NCI-H345 (cell line): Measurements from ENCODE around the gene IVD.
"Not testable (repeated sequence)": the region's sequence is repeated elsewhere in the genome, so short reads cannot be mapped to it uniquely, and the experiment has no call there.

Experiments used
- DNase-seq: peaks from one replicate; lab custom pipeline; 2025; lab: John Stamatoyannopoulos, UW

IVD gene

DNA sequence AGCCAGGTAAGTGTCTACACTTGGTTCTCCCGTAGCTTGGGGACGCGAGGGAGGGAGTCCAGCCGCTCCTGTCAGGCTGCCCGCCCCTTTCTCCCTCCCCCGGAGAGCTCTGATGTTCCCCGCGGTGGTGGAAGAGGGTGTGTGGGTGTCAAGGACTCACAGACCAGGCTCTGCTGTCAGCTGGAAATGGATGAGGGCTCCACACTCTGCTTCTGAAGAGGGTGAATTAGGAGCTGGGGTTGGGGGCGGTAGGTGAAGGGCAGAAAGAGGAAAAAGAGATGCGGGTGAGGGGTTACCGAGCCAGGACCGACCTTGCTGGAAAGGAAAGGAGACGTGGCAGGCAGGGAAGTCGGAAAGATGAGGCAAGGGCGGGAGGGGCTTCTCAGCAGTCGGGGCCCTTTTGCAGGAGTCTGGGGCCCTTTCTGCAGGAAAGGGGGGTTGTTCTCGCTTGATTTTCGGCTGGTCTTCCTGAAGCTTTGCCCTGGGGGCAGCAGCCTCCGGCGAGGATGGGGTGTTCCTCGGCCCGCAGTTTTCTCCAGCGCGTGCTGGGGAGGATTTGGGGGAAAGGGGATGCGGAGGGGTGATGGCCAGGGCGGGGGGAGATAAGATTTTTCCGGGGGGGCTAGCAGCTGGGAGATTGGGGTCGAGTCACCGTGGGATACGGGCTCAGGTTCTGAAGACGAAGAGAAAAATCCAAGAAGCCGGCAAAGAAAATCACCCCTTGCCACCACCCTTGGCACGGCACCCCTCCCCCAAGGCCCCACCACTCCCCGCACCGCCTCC is 34.6 kb downstream of the IVD start:
- no peak for DNase-seq

DNA sequence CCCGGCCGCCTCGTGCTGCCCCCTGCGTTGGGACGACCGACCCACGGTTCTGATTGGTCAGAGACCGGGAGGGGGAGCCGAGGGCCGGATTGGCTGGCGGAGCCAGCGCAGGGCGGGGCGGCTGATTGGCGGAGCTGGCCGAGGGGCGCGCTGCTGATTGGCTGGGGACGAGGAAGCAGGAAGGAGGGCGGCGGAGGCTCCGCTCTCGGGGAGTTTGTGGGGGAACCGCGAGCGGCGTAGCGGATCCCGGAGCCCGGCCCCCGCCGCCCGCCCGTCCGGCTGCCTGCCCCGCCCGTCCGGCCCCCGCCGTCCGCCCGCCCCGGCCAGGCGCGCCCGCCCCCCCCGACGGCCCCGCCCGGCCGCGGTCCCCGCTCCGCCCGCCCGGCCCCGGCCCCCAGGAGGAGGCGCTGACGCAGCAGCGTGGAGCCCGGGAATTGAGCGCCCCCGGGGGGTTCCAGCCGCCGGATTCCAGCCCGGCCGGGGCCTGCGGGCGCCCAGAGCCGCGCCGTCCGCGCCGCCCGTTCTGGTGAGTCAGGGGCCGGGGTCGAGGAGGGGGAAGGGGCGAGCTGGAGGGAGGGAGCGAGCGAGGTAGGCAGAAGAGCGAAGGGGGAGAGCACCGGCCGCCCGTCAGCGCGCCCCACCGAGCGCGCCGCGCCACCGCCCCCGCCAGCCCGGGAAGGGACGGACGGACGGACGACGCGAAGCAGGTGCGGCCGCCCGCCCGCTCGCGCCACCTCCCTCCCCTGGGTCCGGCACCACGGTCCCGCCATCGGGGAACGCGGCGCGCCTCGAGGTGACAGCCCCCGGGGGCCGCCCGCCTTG is 35.4 kb downstream of the IVD start, which contains the start of gene BAHD1:
TSS of gene BAHD1 (plus strand) at position 211 of the 822 bp plus-strand sequence. CDS start 17,512 bp downstream, outside the sequence.
- DNase-seq, result peak; percentile 86

DNA sequence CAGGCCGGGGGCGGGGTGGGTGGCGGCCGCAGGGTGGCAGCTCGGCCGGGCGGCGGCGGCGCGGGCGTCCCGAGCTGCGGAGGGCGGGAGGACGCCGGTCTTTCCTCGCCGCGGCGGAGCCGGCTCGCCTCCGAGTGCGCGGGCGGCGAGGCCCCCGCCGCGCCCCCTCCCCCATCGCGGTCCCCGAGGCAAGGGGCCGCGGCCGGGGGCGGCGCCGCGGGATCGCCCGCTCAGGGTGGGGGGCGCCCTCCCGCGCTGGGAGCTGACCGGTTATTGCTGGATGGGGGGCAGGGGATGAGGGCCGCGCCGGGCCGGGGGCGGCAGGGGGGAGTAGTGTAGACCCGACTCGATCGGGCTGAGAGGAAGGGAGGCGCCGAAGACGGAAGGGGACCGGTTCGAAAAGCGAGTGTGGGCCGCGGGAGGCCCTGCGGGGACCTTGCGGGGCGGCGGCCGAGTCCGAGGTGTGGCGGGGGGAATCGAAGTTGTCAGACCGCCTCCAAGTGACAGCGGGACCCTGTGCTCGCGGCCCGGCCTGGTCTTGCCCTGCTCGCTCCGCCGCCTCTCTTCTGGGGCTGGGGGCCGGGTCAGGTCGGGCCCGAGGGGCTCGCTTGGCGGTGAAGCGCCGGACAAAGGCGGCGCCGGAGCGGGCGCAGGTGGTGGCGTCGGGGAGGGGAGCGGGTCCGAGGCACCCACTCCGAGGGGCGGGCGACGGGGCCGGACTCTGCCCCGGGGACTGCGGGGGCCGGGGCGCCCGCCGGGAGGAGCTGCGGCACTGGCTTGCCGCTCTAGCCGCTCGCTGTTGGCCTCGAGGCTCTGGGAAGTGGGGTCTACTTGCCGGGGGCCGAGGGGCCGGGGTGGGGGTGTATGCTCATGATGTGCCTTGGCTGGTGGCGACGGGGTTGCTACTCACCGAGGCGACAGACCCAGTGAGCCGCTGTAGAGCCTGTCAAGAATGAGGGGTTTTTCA is 36.3 kb downstream of the IVD start:
- DNase-seq, result no peak

DNA sequence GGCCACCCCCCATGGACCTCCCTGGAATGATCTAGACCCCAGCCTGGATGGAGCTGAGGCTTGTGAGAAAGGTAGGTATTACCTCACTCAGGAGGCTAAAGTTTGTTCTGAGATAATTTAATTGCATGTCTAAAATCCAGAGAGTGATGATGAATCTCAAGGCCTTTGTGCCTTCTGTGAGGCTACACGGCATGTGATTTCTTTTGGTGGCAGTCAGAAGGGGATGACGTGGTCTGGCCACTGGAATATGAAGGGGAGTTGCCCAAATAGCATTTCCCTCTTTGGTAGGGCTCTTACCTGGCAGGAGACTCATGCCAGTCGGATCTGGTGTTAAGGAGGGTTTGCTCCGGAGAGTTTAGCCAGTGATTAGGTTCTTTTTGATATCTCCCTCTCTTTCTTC is 37.7 kb downstream of the IVD start:
- no peak for DNase-seq

DNA sequence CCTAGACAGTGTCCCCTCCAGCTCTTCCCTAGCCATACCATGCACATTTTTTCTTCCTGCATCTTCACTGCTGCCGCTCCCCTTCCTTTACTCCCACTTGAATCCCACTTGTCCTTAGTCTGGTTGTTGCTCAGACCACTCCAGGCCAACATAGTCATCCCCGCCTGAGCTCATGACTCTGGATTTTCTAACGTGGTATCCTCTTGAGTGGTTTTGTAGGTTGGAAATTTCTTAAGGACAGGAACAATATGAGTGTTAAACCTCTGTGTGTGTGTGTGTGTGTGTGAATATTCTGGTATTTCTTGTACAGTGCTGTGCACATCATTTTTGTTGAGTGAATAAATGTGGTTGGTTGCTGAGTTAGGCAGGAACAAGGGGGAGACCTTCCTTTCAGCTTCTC is 38.3 kb downstream of the IVD start:
- DNase-seq, result no peak

DNA sequence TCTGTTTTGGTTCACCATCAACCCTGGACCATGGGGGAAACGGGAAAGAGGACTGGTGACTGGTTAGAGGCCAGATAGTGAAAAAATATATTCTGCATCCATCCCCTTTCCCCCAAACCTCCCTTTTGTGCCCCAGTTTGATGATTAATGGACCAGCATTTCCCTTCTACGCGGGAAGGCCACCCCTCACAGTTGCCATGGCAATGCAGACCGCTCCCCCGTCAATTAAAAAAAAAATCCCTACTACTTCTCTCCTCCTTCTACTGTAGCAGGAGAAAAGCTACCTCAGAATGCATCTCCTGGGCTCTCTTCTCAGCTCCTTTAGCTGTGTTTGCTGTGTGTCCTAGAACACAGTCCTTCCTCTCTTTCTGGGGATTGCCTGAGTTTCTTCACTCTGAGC is 39.1 kb downstream of the IVD start:
- no peak for DNase-seq

DNA sequence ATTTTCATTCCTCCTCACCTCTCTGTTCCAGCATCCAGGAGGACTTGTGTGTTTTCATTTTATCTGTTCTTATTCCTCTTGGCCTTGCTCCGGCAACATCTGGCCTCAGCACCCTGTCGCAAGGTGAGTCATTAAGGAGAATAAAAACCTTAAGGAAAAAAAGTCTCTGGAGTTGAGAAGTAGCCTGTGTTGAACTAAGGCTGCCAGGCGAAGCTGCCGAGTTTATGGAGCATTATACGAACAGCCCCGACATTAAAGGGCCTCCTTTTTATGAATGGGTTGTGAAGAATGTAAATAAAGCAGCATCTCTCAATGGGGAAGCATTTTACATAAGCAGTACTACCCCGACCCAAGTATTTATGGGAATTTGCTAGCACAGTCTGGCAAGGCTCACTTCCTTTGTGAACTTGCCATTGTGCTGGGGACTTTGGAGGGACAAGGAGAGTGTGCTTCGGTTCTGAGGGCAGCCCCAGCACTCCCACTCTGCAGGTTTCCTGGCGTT is 39.9 kb downstream of the IVD start:
- no peak for DNase-seq

DNA sequence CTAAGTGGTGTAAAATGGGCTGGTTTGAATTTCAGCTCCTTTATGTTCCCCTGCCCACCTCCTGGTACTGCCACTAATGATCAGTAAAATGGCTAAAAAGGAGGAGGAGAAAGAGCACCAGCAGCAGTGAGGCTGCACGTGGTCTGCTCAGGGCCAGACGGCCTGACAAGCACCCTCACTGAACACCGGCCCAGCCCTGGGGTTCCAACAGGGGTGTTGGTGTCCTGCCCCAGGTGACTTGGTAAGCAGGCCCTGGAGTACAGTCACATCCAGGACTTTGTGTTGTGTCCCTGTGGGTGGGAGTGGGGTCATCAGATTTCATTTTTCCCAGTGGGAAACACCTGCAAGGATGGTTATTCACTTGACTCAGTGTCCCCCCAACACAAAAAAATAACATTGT is 40.5 kb downstream of the IVD start:
- no peak for DNase-seq

DNA sequence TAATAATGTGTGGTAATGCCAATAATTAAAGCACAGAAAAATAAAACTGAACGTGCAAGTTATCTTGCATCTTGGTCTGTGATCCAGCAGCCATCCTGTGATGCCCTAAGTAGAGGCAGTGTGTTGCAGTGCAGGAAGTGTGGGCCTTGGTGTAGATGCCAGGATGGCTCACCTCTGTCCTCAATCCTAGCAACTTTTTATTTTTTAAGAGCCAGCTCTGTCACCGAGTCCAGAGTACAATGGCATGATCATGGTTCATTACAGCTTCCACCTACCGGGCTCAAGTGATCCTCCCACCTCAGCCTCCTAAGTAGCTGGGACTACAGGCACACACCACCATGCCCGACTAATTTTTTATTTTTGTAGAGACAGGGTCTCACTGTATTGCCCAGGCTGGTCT is 42.8 kb downstream of the IVD start:
- no peak for DNase-seq

DNA sequence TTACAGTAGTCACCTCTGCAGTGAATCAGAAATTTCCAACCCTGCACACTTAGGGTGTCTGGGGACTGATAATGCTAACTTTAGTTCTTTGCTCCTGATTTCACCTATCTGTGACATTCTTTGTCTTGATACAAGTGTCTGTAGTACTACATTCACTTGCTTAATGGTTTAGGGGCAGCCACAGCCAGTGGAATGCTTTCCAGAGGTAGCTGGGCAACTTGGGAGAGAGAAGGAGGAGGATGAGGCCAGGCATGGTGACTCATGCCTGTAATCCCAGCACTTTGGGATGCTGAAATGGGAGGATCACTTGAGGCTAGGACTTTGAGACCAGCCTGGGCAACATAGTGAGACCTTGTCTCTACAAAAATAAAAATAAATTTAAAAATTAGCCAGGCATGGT is 43.7 kb downstream of the IVD start:
- DNase-seq, result no peak

DNA sequence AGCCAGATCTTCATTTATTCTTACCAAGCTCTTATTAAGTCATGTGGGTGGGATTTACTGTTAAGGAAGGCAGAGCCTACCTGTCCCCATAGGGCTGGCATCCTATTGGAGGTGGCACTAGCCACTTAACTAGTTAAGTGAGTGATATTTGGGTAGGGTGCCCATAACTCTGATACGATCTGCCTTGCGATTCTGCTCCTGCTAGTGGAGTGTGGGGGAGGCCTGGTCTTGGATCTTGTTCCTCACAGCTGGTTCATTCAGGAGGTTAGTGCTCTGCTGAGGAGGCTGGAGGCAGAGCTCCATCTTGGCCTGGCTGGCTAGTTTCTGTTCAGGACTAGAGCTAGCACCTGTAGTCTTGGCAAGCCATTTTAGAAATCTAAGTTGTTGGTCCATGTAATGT is 44.5 kb downstream of the IVD start:
- DNase-seq, result no peak

DNA sequence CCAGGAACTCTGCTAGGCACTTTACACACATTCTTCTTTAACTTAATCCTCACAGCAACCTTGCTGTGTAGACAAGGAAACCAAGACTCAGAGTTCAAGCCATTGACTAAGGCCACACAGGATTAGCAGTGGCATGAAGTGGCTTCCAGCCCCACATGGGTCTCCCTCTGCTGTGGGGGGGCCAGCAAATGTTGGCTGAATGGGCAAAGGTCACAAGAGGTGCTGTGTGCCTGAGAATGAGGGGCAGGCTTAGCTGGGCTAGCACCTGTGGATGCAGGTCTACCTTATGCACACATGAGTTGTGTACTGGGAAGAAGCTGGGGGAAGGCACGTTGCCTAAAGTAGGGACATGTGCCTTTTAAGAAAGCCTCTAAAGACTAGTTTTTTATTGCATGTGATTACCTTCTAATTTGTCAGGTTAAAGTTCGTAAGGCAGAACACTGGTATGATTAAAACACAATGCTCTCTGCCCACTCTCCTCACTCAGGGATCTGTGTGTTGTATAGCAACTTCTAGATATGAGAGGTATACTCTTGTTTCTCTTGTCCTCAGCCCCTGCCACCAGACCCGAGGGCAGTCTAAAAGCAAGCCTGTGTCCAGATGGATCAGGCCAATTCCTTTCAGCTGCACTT is 46.0 kb downstream of the IVD start:
- no peak for DNase-seq

DNA sequence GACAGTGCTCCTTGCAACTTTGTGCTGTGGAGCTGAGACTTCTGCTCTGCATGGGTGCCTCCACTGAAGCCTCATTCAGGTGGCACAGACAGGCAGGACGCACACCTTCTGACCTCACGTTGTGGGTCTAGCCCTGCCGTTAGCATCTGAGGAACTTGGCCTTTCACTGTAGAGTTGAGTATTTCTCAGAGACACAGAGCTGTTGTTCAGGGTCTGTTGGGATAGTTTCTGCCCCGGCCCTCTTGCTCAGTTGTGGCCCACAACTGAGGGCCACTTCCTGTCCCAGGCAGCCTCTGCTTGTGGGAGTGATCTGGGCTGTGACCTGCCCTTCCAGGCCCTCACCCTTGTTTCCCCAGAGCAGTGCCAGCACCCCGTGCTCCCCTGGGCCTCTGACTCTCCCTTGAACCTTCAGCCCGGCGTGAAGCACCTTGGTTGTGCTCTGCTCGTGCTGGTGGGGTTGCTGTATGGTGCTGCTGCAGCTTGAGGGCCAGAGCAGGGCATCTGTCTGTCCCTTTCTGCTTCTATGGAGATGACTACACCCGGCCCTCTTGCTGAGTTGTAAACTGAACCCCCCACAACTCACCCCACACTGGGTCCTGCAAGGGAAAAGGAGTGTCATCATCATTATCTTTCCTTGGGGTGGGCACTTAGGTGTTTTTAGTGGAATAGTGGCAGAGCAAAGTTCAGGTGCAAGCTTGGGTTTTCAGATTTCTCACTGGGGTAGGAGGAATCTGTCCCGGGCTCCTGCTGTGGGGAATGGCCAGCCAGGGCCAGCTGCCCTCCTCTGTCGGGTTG is 46.9 kb downstream of the IVD start:
- DNase-seq, result no peak

DNA sequence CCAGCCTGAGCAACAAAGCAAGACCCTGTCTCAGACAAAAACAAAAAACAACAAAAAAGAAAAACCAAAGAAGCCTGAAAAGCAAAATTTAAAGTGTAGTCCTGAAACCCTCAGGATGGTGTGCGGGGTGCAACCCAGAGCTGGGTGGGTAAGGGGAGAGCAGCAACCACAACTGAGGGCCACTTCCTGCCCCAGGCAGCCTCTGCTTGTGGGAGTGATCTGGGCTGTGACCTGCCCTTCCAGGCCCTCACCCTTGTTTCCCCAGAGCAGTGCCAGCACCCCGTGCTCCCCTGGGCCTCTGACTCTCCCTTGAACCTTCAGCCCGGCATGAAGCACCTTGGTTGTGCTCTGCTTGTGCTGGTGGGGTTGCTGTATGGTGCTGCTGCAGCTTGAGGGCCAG is 48.3 kb downstream of the IVD start:
- not testable (repeated sequence) for DNase-seq

DNA sequence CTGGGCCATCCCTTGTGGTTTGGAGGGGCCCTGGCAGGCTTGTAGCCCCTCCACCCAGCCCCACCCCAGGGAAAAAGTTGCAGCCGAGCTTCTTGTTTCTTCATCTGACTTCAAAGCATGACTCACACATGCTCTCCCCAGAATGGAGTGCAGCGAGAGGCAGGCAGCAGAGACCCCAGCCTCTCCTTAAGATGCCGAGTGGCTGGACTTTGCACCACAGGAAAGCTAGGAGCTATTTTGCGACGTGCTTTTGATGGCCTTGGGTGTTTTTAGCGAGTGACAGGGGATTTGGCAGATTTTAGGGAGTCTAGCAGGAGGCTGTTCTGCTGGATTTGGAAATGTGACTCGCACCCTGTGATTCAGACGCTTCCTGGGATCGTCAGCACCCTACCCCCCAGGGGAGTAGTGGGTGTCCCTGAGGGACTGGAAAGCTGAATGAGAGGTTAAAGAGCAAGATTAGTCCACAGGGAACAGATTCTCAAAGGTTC is 49.4 kb downstream of the IVD start:
- no peak for DNase-seq

DNA sequence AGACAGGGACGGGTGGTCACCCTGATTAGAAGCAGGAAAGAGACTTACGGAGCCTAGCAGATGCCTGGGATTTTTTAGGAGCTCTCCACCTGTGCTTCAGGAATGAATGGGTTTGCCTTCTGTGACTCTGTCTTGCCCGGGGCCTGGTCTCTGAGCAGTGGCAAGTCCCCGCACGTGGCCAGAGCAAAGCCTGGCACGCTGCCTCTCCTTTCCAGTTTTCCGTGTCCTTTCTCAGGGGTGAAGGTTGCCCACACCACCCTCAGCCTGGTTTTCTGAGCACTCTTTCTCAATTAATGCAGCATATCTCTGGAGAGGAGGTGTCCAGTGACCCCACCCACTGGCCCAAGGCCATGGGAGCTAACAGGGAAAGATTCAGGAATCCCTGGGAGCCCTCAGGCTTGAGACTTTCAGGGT is 50.7 kb downstream of the IVD start:
- no peak for DNase-seq

DNA sequence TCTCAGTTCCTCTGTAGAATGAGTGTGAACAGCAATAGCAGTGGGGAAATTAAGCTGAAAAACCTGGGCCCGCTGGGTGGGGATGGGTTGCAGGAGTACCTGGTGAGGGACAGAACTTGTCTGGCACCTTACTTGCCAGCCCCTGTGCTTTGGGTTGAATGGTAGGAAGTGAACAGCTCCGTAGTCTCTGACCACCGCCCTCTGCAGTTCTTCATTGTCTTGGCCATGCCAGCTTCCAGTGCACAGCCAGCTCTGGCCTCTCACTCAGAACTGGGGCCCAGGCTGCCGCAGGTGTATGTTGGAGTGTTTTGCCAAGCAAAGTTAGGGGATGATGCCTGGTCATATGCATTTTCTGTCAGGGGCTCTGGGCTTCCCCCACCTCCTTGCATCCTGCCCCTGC is 51.1 kb downstream of the IVD start:
- DNase-seq, result no peak

DNA sequence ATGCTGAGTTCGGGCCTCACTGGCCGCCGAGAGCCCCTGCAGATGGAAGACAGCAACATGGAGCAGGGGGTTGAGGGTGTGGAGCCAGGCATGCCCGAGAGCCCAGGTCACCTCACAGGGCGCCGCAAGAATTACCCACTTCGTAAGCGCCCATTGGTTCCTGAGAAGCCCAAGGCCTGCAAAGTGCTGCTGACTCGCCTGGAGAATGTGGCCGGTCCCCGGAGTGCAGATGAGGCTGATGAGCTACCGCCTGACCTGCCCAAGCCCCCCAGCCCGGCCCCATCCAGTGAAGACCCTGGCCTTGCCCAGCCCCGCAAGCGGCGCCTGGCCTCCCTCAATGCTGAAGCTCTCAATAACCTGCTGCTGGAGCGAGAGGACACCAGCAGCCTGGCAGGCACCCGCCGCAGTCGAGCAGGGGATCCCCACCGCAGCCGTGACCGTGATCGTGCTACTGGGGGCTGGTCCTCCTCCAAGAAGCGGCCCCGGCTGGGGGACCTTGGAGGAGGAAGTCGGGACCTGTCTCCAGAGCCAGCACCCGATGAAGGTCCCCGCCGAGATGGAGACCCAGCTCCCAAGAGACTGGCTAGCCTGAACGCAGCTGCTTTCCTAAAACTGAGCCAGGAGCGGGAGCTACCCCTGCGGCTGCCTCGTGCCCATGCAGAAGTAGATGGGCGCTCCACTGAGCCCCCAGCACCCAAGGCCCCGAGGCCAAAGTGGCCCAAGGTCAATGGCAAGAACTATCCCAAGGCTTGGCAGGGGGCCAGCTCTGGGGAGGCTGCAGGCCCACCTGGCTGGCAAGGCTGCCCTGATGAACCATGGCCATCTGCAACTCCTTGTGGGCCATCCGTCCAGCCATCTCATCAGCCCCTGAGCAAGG is 53.1 kb downstream of the IVD start:
- DNase-seq, result no peak

DNA sequence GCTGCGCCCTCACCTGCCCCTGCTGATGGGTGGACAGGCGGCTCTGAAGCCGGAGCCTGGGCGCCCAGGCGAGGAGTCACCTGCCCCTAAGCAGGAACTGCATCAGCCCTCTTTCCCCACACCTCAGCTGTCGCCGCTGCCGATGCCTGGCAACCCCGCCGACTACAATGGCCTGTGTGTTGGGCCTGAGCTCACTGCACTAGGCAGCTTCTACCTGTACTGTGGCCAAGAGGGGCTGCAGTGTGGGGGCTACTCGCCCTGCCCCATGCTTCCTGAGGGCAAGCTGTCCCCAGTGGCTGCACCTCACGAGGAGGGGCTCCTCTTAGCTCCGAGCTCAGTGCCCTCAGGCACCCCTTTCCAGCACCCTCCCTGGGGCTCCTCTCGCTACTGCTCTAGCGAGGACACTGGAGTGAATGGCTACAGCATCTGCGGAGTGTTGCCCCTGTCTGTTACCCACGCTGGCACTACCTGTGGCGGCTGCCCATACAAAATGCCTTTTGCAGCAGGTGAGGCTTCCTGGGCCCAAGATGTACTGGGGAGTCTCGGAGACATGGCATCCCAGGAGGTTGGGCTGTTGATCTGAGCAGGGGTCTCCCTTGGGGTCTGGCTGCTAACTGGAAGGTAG is 53.9 kb downstream of the IVD start:
- DNase-seq, result no peak
